Lower leg skin (tissue), 4 donors: ENCODE results near the gene IFFO2. TPM values are rescaled to one million over a fixed set of nuclear protein-coding genes. Genes with fewer than 3 reads are reported as not detected.
A peak's percentile ranks its signal among the peaks of the same experiment; 100 is the strongest.

Experiments used
- DNase-seq, 2 donors: peaks; one replicate each; pipeline ENCODE4 v3.0.0-alpha.2; 2019; ENCODE audit warnings: low spot score in 2 of 2
- H3K4me3 ChIP-seq: fragments of 200-600 bp; sonication (generic); 2 replicates; pipeline ENCODE4 v1.5.1; 2017; ENCODE audit warnings: mild to moderate bottlenecking, low read depth; ENCODE audit not compliant: poor library complexity, severe bottlenecking
- CTCF ChIP-seq, 3 donors: fragments of 450-650 bp; IDR thresholded peaks; one replicate each; pipeline ENCODE4 v1.5.1; 2016; ENCODE audit warnings: antibody characterized with exemption in 3 of 3, mild to moderate bottlenecking in 3 of 3, moderate library complexity in 2 of 3
- POLR2A ChIP-seq, 2 donors: fragments of 450-650 bp; IDR thresholded peaks; one replicate each; pipeline ENCODE4 v1.6.1; 2016 to 2017; ENCODE audit warnings: antibody characterized with exemption in 2 of 2, mild to moderate bottlenecking in 1 of 2, moderate library complexity in 1 of 2
- WGBS, 2 donors: methylation state at CpG; one replicate each; pipeline ENCODE4 v1.1.5; 2018; 5-methylcytosine and 5-hydroxymethylcytosine counted together
- intact Hi-C: fragments of 100-400 bp; cut with DNase I; formaldehyde crosslinking; loops from one replicate; pipeline ENCODE4 v1.15.0; 2023; ENCODE audit warnings: low total_unique reads
- total RNA-seq, 4 donors: library from RNA; depleted of rRNA; stranded (reverse); fragments of >200 nt; gene quantifications; one replicate each; pipeline ENCODE4 v1.1.0, GENCODE V29; 2016

IFFO2 gene
- total RNA-seq, 4 donors from 2014 or later: 317 to 562 (median 451) TPM

- DNase-seq: peak in 1 of 2 donors; percentile 59
- TF ChIP-seq CTCF (IDR thresholded peaks at IDR 0.05) (no peak), POLR2A (IDR thresholded peaks at IDR 0.05) (no peak)
- intact Hi-C loops: no loop called here
- WGBS, 2 donors: 77% methylated on average over 7 of the region's 7 CpGs
- H3K4me3 ChIP-seq: no peak overlapping the region
These were observed 21.0 kb upstream of the IFFO2 start for GRCh38 chr1:18977428-18977827.

GRCh38 chr1:18976096-18976495 is 19.6 kb upstream of the IFFO2 start:
- peak in 1 of 2 donors; percentile 50 for DNase-seq
- TF ChIP-seq POLR2A (IDR thresholded peaks at IDR 0.05): no peak
- TF ChIP-seq CTCF (IDR thresholded peaks at IDR 0.05): no peak
- H3K4me3 ChIP-seq: no peak overlapping the region
- intact Hi-C loops: no loop called here
- 84 to 91% methylated on average over 8 of the region's 8 CpGs for WGBS, 2 donors

DNA sequence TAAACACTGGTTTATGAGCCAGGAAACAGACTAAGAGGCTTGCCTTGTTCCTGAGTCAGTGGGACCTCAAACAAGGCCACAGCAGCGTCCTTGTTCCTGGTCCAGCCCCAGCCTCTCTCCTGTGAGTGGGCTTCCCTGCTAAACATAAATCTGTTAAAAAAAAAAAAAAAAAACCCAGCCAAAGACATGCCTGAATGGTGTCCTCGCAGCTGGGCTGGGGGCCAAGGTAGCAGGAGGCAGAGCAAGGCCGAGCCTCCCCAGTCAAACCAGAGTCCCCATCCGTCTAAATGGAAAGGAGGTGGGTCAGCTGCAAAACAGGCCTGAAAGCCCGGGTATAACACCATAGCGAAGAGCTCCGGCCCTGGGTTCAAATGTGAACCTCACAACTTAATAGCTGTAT is 18.1 kb upstream of the IFFO2 start:
- peak in 1 of 2 donors; percentile 68 for DNase-seq
- no peak overlapping the region for H3K4me3 ChIP-seq
- intact Hi-C loops: no loop called here
- TF ChIP-seq POLR2A (IDR thresholded peaks at IDR 0.05) (no peak), CTCF (IDR thresholded peaks at IDR 0.05) (no peak)
- WGBS, 2 donors: 75% methylated on average over 7 of the region's 7 CpGs

DNA sequence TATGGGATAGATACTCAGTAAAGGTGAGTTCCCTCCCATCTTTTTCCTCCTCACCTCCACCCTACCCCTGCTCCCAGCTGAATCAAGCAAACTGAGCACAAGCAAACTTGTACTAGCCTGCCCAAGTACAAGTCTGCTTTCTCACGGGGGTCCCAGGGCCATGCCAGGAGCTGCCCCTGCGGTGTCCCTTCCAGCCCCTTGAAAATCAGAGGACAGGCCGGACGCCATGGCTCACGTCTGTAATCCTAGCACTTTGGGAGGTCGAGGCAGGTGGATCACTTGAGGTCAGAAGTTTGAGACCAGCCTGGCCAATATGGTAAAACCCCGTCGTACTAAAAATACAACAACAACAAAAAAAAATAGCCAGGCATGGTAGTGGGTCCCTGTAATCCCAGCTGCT is 17.5 kb upstream of the IFFO2 start:
- H3K4me3 ChIP-seq: no peak overlapping the region
- 87 to 94% methylated on average over 8 of the region's 8 CpGs for WGBS, 2 donors
- peak in 1 of 2 donors; percentile 61 for DNase-seq
- intact Hi-C loops: no loop called here
- no peak for TF ChIP-seq CTCF (IDR thresholded peaks at IDR 0.05)
- TF ChIP-seq POLR2A (IDR thresholded peaks at IDR 0.05): no peak

DNA sequence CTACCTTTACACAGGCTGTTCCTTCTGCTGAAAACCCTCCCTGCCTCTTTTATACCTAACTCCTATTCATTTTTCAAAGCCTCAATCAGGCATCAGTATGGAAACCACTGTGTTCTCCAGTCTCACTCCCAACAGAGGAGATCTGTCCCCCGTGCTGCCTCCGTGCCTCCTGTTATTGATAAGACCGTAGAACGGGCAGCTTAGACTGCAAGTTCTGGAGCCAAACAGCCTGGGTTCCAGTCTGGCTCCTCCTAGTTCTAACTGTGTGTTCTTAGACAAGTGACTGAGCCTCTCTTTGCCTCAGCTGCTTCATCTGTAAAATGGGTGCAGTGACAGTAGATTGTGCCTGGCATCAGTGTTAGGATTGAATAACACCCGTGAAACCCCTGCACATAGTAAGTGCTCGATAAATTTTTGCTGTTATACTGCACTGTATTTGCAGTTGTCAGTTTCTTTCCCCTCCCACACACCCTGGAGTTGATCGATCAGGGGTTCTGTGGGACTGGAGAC is 17.0 kb upstream of the IFFO2 start:
- H3K4me3 ChIP-seq: no peak overlapping the region
- intact Hi-C loops: no loop called here
- TF ChIP-seq CTCF (IDR thresholded peaks at IDR 0.05): no peak
- TF ChIP-seq POLR2A (IDR thresholded peaks at IDR 0.05): no peak
- peak in 1 of 2 donors; percentile 34 for DNase-seq
- WGBS, 2 donors: 85% methylated on average over 7 of the region's 7 CpGs

DNA sequence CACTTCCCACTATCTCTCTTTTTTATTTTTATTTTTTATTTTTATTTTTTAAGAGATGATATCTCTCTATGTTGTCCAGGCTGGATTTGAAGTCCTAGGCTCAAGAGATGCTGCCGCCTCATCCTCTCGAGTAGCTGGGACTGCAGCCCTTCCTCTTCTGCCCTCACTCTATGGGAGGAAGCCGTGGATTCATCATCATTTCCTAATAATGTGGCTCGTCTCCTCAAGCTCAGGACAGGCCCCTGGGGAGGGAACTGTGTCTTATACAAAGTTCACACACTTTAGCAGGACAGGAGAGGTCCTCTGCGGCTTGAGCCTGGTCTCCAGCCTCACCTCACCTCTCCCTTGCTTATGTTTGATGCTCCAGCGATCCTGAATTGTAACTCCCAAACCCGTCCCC is 16.5 kb upstream of the IFFO2 start:
- TF ChIP-seq POLR2A (IDR thresholded peaks at IDR 0.05): no peak
- H3K4me3 ChIP-seq: no peak overlapping the region
- intact Hi-C loops: no loop called here
- peak in 1 of 2 donors; percentile 43 for DNase-seq
- WGBS, 2 donors: 63 to 68% methylated on average over 7 of the region's 7 CpGs
